Keratinocyte (primary cell): ENCODE results near the gene MROH7. TPM values are rescaled to one million over a fixed set of nuclear protein-coding genes. Genes with fewer than 3 reads are reported as not detected.

Experiments
- DNase-seq: peaks from one replicate; pipeline ENCODE4 v3.0.0-alpha.2; 2011; ENCODE audit warnings: low read depth, missing footprints, low spot score
- FAIRE-seq: peaks from 2 replicates; lab custom pipeline; 2011; peaks lifted over from hg19 to GRCh38; lab: Jason Lieb, UNC
- H2AFZ ChIP-seq: 2 replicates; pipeline ENCODE4 v1.6.0; 2012; ENCODE audit warnings: low read length, control low read depth, inconsistent platforms; ENCODE audit not compliant: control insufficient read depth
- H3K27ac ChIP-seq: 2 replicates; pipeline ENCODE4 v1.5.1; 2011; ENCODE audit warnings: low read length; ENCODE audit not compliant: control insufficient read depth, insufficient read depth
- H3K27me3 ChIP-seq: 3 replicates; pipeline ENCODE4 v1.6.0; 2011; ENCODE audit warnings: low read length; ENCODE audit not compliant: control insufficient read depth, insufficient read depth; ENCODE audit errors: extremely low read depth
- H3K36me3 ChIP-seq, 2 experiments: 2 replicates in 1 of 2; 3 replicates in 1 of 2; pipeline ENCODE4 v1.5.1; 2011; ENCODE audit warnings: low read length in 2 of 2, mild to moderate bottlenecking in 1 of 2; ENCODE audit not compliant: control insufficient read depth in 2 of 2, insufficient read depth in 2 of 2; ENCODE audit errors: extremely low read depth in 1 of 2
- H3K4me1 ChIP-seq: 3 replicates; pipeline ENCODE4 v1.5.1; 2011; ENCODE audit warnings: low read length; ENCODE audit not compliant: control insufficient read depth, insufficient read depth; ENCODE audit errors: extremely low read depth
- H3K4me2 ChIP-seq: 3 replicates; pipeline ENCODE4 v1.6.0; 2011; ENCODE audit warnings: low read depth, low read length; ENCODE audit not compliant: control insufficient read depth, insufficient read depth; ENCODE audit errors: extremely low read depth
- H3K4me3 ChIP-seq, 3 experiments: fragments of 200-600 bp in 1 of 3; sonication (generic) in 1 of 3; 2 replicates in 2 of 3; 3 replicates in 1 of 3; pipeline ENCODE4 v1.5.1; 2011 to 2016; ENCODE audit warnings: low read length in 3 of 3, mild to moderate bottlenecking in 3 of 3, control low read depth in 2 of 3, inconsistent platforms in 1 of 3, low read depth in 1 of 3, mixed read lengths in 1 of 3, mixed run types in 1 of 3, moderate library complexity in 1 of 3; ENCODE audit not compliant: control insufficient read depth in 2 of 3, insufficient read depth in 2 of 3; ENCODE audit errors: extremely low read depth in 1 of 3
- H3K79me2 ChIP-seq: 2 replicates; pipeline ENCODE4 v1.6.0; 2012; ENCODE audit warnings: low read length; ENCODE audit not compliant: control insufficient read depth, insufficient read depth
- H3K9ac ChIP-seq: 3 replicates; pipeline ENCODE4 v1.6.0; 2011; ENCODE audit warnings: low read length; ENCODE audit not compliant: control insufficient read depth, insufficient read depth; ENCODE audit errors: extremely low read depth
- H3K9me1 ChIP-seq: 3 replicates; pipeline ENCODE4 v1.6.0; 2011; ENCODE audit warnings: low read length; ENCODE audit not compliant: control insufficient read depth, insufficient read depth; ENCODE audit errors: extremely low read depth
- H3K9me3 ChIP-seq: 2 replicates; pipeline ENCODE4 v1.5.1; 2012; ENCODE audit warnings: low read depth, low read length; ENCODE audit not compliant: control insufficient read depth
- H4K20me1 ChIP-seq: 3 replicates; pipeline ENCODE4 v1.6.0; 2011; ENCODE audit warnings: low read length; ENCODE audit not compliant: control insufficient read depth, insufficient read depth; ENCODE audit errors: extremely low read depth
- CTCF ChIP-seq, 3 experiments: IDR thresholded peaks in 1 of 3; conservative IDR thresholded peaks in 1 of 3; optimal IDR thresholded peaks in 1 of 3; 2 replicates in 2 of 3; 3 replicates in 1 of 3; pipeline versions ENCODE3 to v1.5.1; 2011; ENCODE audit warnings: low read length in 3 of 3, mild to moderate bottlenecking in 3 of 3, moderate library complexity in 2 of 3, control low read depth in 1 of 3, inconsistent platforms in 1 of 3; ENCODE audit not compliant: insufficient read depth in 2 of 3; ENCODE audit errors: extremely low read depth in 1 of 3
- EZH2 ChIP-seq: IDR thresholded peaks from one replicate; pipeline ENCODE4 v1.6.1; 2012; ENCODE audit warnings: inconsistent platforms, mild to moderate bottlenecking, low read length, moderate library complexity
- dilution Hi-C: fragments of 300-500 bp; cut with MboI; formaldehyde crosslinking; loops from one replicate; pipeline ENCODE4 v1.7.0; 2020; ENCODE audit warnings: low sequenced_read_pairs; ENCODE audit not compliant: extremely low pct_ligation_motif_present
- polyA plus RNA-seq, 5 experiments: library from polyadenylated mRNA; depleted of rRNA in 3 of 5; stranded (reverse) in 3 of 5; stranded (forward) in 1 of 5; unstranded in 1 of 5; fragments of >200 nt; gene quantifications; 1 replicate in 1 of 5; 2 replicates in 3 of 5; 3 replicates in 1 of 5; pipeline versions ENCODE4 v1.2.1 to v1.2.3, GENCODE V29; 2011 to 2012; ENCODE audit warnings: missing spikeins in 2 of 5, low read depth in 1 of 5, low replicate concordance in 1 of 5

MROH7 gene
- polyA plus RNA-seq, 1 donor (not counting 4 experiments of a cell fraction or from before 2014, with no cell fraction given) = not detected

- H4K20me1 ChIP-seq = no peaks in the 10 kb centered on the region
- no peaks in the 10 kb centered on the region for H3K27me3 ChIP-seq
- TF ChIP-seq CTCF (optimal IDR thresholded peaks at IDR 0.05 in 1 of 3, IDR thresholded peaks at IDR 0.05 in 1 of 3, conservative IDR thresholded peaks at IDR 0.05 in 1 of 3; ENCODE audit: extremely low read depth in 1 of 3, insufficient read depth in 2 of 3, low read length in 3 of 3) (no peak), EZH2 (no peak)
- no peak overlapping the region for H3K4me3 ChIP-seq
- dilution Hi-C loops = no loop called here
- FAIRE-seq = no peak
- DNase-seq = no peak
- H3K79me2 ChIP-seq = no peaks in the 10 kb centered on the region
- no peak overlapping the region for H3K9ac ChIP-seq
- H3K4me2 ChIP-seq = no peak overlapping the region
- no peak overlapping the region for H2AFZ ChIP-seq
- no peak overlapping the region for H3K27ac ChIP-seq
- H3K9me3 ChIP-seq = no peaks in the 10 kb centered on the region
- no peaks in the 10 kb centered on the region for H3K4me1 ChIP-seq
- peaks cover 12 to 14% of the 10 kb centered on the region in 2 experiments for H3K36me3 ChIP-seq
- H3K9me1 ChIP-seq = no peaks in the 10 kb centered on the region
Measured at GRCh38 chr1:54754045-54754444, 112.5 kb downstream of the MROH7 start.

- Histone ChIP-seq H3K4me2 (no peak overlapping the region), H3K79me2 (no peaks in the 10 kb centered on the region), H4K20me1 (no peaks in the 10 kb centered on the region), H3K36me3 (peaks cover 12 to 14% of the 10 kb centered on the region in 2 experiments), H2AFZ (no peak overlapping the region), H3K9me1 (no peaks in the 10 kb centered on the region), H3K4me1 (no peaks in the 10 kb centered on the region), H3K27me3 (no peaks in the 10 kb centered on the region), H3K27ac (no peak overlapping the region), H3K9ac (no peak overlapping the region), H3K9me3 (no peaks in the 10 kb centered on the region), H3K4me3 (no peak overlapping the region)
- FAIRE-seq = no peak
- dilution Hi-C loops = no loop called here
- no peak for TF ChIP-seq CTCF (optimal IDR thresholded peaks at IDR 0.05 in 1 of 3, IDR thresholded peaks at IDR 0.05 in 1 of 3, conservative IDR thresholded peaks at IDR 0.05 in 1 of 3; ENCODE audit: extremely low read depth in 1 of 3, insufficient read depth in 2 of 3, low read length in 3 of 3)
- no peak for TF ChIP-seq EZH2
- DNase-seq = no peak
Measured at GRCh38 chr1:54754486-54755285, 113.1 kb downstream of the MROH7 start.
